GM20000 (cell line): ENCODE measurements around the gene FUT9.

Source experiments
- DNase-seq: peaks from one replicate; pipeline ENCODE4 v3.0.0; 2012; ENCODE audit warnings: low spot score
- CTCF ChIP-seq: IDR thresholded peaks from 2 replicates; pipeline ENCODE4 v1.5.1; 2012; ENCODE audit warnings: mild to moderate bottlenecking, control low read depth; ENCODE audit errors: extremely low read depth, missing control alignments

FUT9 gene

GRCh38 chr6:96162711-96163120, 146.9 kb downstream of the FUT9 start:
- DNase-seq, result no peak
- TF ChIP-seq CTCF, result no peak

- TF ChIP-seq CTCF, result no peak
- DNase-seq, result no peak
Measured at GRCh38 chr6:96164802-96165201, 149.0 kb downstream of the FUT9 start.

- no peak for DNase-seq
- no peak for TF ChIP-seq CTCF
Measured at GRCh38 chr6:96171112-96171511, 155.3 kb downstream of the FUT9 start.

- TF ChIP-seq CTCF, result no peak
Measured at GRCh38 chr6:96184798-96185197, 169.0 kb downstream of the FUT9 start.

GRCh38 chr6:96186094-96186493, 170.3 kb downstream of the FUT9 start:
- no peak for DNase-seq
- TF ChIP-seq CTCF, result no peak

More at GRCh38 chr6:96184798-96185197, 169.0 kb downstream of the FUT9 start:
- DNase-seq, result no peak

GRCh38 chr6:96186516-96187195, 170.9 kb downstream of the FUT9 start:
- DNase-seq, result no peak
- no peak for TF ChIP-seq CTCF

- DNase-seq, result no peak
- TF ChIP-seq CTCF, result no peak
Measured at GRCh38 chr6:96194675-96195074, 178.9 kb downstream of the FUT9 start.
